Renal cortical epithelial cell (primary cell): ENCODE measurements around the gene CLCN2. TPM values are rescaled to one million over a fixed set of nuclear protein-coding genes. Genes with fewer than 3 reads are reported as not detected.
A peak's percentile ranks its signal among the peaks of the same experiment; 100 is the strongest.

ENCODE experiments used
- DNase-seq: peaks from one replicate; pipeline ENCODE4 v3.0.0-alpha.2; 2011; ENCODE audit warnings: low read depth
- total RNA-seq: library from RNA; depleted of rRNA; stranded (reverse); fragments of >200 nt; gene quantifications from 2 replicates; pipeline ENCODE4 v1.2.3, GENCODE V29; 2014

Gene CLCN2
- 1.7 and 3.5 TPM in 2 replicates for total RNA-seq

DNA sequence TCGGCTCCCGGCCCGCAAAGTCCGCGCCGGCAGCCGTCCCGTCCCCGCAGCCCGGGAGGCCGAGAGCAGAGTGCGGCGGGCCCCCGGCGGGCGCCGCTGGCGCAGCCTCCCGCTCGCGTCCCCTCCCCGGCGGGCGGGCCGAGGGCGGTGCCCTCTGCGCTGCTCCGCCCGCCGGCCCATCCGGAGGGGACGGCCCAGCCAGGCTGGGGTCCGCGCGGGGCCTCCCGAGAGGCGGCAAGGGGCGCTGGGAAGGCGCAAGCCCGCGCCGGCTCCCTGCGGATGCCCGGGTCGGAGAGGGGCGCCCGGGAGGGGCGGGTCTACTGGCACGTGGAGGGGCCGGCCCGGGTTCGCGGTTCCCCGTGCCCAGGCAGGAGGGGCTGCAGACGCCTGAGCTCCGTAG lies at the start of gene CLCN2, which contains the start of gene POLR2H:
CLCN2 (minus strand) TSS at position 74 of the 400 bp plus-strand sequence. CDS start 126 bp downstream, outside the sequence.
POLR2H (plus strand) TSS at position 179 of the 400 bp plus-strand sequence. CDS start 1,783 bp downstream, outside the sequence.
- no peak for DNase-seq

GRCh38 chr3:184409946-184410500 lies 48.6 kb upstream of the CLCN2 start:
- no peak for DNase-seq

DNA sequence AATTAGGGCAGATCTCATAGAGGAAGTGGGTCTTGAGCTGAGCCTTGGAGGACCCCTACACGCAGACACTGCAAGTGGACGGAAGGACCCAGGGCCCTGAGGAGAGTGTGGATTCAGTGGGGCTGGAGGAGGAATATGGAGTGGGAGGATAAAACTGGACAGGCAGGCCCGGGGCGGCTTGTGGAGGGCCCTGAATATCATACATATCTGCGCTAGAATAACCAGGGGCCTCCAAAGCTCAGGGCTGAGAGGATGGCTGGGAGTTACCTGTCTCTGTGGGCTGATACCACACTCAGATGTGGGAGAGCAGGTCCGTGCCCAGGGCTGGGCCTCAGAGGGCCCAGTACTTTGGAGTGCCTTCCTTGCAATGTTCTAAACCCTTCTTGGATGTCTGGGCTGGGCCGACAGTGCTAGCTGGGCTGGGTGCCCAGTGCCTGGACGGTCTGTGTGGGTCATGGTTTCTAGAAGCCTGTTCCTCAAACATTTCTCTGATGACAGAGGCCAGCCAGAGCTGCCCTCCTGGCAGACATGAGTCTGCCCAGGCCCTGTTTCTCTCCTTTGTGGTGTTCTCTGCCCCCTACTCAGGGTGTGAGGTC lies 48.0 kb upstream of the CLCN2 start:
- no peak for DNase-seq

DNA sequence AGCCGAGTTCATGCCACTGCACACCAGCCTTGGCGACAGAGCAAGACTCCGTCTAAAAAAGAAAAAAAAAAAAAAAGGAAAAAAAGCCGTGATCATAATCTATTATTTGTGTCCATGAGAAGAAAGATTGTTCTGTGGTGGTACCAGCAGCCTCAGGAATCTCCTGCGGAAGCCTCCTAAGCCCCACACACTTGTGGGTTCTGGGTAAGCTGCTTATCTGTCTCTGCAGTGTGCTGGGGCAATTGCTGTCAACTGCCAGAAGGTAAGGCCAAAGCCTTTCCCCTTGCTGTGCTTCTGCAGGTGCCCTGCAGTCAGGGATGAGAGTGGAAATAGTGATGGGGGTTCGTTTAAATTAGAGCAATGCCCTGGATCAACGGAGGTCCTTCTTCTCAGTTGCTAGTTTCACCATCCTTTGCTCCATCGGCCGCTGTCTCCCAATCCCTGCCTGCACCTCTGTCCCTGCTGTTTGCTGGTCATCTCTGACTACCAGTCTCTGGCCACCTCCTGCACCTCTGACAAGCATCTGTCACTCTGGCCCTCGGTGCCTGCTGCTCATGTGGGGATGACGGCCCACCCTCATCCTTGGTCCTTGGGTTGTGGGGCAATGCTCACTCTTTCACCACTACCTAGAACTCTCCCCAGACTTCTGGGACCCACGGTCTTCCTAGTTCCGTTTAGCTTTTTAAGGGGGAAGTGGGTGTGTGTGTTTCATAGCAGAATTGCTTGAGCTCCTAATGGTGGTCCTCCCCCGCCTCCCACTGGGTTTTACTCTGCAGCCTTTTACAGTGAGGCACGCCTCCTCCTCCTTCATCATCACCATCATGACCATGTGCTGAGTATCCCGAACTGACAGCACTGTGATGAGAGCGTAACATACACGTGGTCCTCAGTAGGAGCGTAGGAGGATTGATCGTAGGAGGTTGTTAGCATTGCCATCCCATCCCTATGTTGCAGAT lies 43.9 kb upstream of the CLCN2 start:
- DNase-seq: no peak

GRCh38 chr3:184399410-184399809 lies 38.0 kb upstream of the CLCN2 start:
- peak; percentile 82 for DNase-seq

- no peak for DNase-seq
Measured at GRCh38 chr3:184395320-184395660, 33.9 kb upstream of the CLCN2 start.

DNA sequence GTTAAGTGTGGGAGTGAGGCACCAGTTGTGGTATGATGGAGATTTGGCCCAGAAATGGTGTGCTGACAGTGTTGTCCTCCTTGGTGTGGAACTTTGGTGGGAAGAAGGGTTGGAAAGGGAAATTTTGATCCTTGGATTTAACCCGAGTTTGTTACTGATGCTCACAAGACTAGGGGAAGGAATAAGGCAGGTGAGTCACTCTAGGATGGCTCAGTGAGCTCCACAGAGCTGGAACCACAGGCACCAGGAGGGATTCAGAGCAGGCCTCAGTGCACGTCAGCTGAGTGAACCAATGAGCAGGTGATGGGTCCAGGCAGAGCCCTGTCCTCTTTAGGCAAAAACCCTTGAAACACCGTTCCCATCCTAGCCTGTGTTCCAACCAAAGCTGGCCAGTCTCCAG lies 29.9 kb upstream of the CLCN2 start:
- DNase-seq: peak; percentile 83

DNA sequence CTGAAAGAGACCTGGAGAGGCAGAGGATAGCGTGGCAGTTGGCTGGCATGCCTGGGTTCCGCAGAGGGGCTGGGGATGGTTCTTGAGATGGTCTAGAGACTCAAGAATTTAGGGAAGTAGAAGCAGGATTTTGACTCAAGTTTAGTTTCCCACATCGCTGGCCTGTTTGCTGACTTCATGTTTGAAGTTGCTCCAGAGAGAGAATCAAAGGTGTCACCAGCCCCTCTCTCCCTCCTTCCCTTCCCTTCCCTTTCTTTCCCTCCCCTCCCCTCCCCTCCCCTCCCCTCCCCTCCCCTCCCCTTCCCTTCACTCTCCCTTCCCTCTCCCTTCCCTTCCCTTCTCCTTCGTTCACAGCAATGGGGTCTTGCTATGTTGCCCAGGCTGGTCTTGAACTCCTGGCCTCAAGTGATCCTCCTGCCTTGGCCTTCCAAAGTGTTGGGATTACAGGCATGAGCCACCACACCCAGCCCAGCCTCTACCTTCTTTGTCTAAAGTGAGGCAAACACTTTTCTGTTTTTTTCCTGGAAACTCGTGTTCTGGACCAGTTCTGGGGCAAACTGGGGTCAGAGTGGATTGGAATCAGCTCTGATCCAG lies 28.6 kb upstream of the CLCN2 start:
- peak; percentile 13 for DNase-seq

DNA sequence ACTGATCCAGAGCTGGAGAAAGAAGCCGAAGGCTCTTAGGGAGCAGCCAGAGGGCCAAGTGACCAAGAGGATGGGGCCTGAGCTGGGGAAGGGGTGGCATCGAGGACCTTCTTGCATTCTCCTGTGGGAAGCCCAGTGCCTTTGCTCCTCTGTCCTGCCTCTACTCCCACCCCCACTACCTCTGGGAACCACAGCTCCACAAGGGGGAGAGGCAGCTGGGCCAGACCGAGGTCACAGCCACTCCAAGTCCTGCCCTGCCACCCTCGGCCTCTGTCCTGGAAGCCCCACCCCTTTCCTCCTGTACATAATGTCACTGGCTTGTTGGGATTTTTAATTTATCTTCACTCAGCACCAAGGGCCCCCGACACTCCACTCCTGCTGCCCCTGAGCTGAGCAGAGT lies 28.0 kb upstream of the CLCN2 start:
- no peak for DNase-seq

- DNase-seq: no peak
Measured at GRCh38 chr3:184388936-184389230, 27.5 kb upstream of the CLCN2 start.

DNA sequence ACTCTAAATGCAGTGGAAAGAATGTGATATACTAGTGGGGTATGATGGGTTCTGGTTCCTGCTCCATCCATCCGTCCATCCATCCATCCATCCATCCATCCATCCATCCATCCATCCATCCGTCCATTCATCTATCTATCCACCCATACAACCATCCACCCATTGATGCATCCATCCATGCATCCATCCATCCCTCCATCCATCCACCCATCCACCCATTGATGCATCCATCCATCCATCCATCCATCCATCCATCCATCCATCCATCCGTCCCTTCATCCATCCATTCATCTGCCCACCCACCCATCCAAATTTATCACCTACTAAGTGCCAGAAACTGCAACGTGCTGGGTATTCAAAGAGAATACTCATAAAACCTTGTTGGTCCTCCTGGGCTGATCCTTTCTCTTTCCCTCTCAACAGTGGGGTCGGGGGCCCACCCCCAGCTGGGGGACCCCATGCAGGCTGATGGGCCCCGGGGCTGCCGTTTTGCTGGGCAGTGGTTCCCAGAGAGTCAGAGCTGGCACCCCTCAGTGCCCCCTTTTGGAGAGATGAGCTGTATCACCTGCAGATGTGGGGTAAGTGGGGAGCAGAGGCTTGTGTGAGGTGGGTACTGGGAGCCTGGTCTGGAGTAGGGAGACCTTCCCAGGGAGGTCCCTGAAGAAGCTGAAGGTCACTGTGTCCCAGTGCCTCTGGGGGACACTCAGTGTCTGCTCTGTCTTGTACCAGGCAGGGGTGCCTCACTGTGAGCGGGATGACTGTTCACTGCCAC lies 26.9 kb upstream of the CLCN2 start:
- DNase-seq: no peak

- no peak for DNase-seq
Measured at GRCh38 chr3:184387174-184387714, 25.8 kb upstream of the CLCN2 start.

DNA sequence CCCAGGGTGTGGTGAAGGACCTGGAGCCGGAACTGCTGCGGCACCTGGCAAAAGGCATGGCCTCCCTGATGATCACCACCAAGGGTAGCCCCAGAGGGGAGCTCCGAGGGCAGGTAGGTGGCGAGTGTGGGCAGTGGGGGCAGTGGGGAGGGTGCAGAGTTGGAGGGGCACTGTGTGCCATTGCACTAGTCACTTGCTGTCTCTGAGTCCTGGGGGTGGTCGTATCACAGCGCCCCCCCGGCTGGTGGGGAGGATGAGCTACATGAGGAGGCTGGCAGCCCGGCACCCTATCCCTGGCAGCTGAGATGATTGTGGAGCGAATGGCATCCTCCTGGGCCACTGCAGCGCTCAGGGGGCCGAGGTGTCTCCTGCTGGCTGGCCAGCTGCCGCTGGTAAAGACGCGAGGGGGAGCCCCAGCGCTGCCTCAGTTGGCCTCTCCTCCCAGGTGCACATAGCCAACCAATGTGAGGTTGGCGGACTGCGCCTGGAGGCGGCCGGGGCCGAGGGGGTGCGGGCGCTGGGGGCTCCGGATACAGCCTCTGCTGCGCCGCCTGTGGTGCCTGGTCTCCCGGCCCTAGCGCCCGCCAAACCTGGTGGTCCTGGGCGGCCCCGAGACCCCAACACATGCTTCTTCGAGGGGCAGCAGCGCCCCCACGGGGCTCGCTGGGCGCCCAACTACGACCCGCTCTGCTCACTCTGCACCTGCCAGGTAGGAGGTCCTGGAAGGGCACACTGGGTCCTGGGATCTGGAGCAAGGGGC lies 24.8 kb upstream of the CLCN2 start:
- no peak for DNase-seq

- no peak for DNase-seq
Measured at GRCh38 chr3:184384856-184385422, 23.5 kb upstream of the CLCN2 start.

DNA sequence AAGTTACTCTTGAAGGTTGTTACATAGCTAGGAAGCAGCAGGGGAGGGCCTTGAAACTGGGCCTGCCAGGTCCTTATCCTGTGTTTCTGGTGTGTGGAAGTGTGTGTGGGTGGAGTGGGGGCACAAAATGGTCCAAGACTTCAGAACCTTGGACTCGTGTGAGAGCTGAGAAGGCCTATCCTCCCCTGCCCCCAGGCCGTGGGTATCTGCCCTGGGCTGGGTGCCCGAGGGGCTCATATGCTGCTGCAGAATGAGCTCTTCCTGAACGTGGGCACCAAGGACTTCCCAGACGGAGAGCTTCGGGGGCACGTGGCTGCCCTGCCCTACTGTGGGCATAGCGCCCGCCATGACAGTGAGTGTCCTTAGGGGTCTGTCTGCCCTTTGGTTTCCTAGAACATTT lies 22.9 kb upstream of the CLCN2 start:
- DNase-seq: no peak

- DNase-seq: no peak
Measured at GRCh38 chr3:184383033-184383740, 21.8 kb upstream of the CLCN2 start.

DNA sequence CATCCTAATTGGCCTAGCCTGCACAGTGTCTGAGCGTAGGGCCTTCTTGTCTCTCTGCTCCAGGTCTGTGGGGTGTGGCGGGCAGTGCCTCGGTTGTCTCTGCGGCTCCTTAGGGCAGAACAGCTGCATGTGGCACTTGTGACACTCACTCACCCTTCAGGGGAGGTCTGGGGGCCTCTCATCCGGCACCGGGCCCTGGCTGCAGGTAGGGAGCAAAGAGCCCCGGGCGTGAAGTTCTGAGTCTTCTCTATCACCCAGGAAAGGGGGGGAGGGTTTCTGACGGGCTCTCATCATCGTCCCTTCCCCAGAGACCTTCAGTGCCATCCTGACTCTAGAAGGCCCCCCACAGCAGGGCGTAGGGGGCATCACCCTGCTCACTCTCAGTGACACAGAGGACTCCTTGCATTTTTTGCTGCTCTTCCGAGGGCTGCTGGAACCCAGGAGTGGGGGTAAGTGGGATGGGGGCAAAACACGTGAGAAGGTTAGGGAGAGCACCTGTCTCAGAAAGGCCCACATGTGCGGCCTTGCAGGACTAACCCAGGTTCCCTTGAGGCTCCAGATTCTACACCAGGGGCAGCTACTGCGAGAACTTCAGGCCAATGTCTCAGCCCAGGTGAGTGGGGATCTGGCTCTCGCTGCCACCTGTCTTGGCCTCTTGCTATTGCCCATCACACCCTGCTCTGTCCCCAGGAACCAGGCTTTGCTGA lies 21.1 kb upstream of the CLCN2 start:
- DNase-seq: no peak

DNA sequence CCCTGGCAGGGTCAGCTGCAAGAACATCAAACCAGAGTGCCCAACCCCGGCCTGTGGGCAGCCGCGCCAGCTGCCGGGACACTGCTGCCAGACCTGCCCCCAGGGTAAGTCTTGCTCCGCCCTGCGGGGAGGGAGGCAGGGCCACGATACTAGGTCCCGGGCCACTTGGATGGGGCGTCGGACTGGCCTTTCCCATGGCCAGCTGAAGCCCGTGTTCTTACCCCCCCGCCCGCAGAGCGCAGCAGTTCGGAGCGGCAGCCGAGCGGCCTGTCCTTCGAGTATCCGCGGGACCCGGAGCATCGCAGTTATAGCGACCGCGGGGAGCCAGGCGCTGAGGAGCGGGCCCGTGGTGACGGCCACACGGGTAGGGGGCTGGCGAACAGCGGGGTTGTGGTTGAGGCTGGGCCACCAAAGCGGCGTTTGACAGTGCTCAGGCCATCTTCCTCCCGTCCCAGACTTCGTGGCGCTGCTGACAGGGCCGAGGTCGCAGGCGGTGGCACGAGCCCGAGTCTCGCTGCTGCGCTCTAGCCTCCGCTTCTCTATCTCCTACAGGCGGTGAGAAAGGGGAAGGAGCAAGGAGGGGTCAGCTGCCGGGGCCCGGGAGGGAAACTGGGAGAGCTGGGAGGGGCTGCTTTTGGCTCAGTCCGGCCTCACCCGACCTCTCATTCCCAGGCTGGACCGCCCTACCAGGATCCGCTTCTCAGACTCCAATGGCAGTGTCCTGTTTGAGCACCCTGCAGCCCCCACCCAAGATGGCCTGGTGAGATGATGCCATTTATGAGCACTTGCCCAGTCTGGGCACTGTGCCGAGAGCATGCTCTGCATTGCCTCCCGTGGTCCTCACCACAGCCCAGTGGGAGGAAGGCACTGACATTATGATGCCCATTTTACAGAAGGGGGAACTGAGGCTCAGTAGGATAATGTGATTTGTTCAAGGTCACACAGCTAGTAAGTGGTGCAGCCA lies 20.1 kb upstream of the CLCN2 start:
- no peak for DNase-seq
